Vagina (tissue), 2 donors: ENCODE measurements around the gene SUGP2.

Source experiments
- POLR2A ChIP-seq, 2 donors: fragments of 450-650 bp; IDR thresholded peaks; one replicate each; pipeline ENCODE4 v1.6.1; 2017; ENCODE audit warnings: antibody characterized with exemption in 2 of 2, mild to moderate bottlenecking in 2 of 2, moderate library complexity in 2 of 2
- POLR2AphosphoS5 ChIP-seq, 2 donors: sonication (generic); formaldehyde crosslinking; IDR thresholded peaks; one replicate each; pipeline ENCODE4 v1.9.0; 2017; ENCODE audit warnings: antibody characterized with exemption in 2 of 2, mild to moderate bottlenecking in 2 of 2, low read depth in 1 of 2; ENCODE audit not compliant: insufficient read depth in 1 of 2
- TF ChIP-seq, protein P1 (sequence below), 3 experiments: fragments of 450-650 bp in 2 of 3; fragments of 200-600 bp in 1 of 3; sonication (generic) in 1 of 3; IDR thresholded peaks; one replicate each; pipeline ENCODE4 v1.5.1; 2017 to 2019; ENCODE audit warnings: antibody characterized with exemption in 3 of 3, mild to moderate bottlenecking in 2 of 3, moderate library complexity in 2 of 3

DNA sequence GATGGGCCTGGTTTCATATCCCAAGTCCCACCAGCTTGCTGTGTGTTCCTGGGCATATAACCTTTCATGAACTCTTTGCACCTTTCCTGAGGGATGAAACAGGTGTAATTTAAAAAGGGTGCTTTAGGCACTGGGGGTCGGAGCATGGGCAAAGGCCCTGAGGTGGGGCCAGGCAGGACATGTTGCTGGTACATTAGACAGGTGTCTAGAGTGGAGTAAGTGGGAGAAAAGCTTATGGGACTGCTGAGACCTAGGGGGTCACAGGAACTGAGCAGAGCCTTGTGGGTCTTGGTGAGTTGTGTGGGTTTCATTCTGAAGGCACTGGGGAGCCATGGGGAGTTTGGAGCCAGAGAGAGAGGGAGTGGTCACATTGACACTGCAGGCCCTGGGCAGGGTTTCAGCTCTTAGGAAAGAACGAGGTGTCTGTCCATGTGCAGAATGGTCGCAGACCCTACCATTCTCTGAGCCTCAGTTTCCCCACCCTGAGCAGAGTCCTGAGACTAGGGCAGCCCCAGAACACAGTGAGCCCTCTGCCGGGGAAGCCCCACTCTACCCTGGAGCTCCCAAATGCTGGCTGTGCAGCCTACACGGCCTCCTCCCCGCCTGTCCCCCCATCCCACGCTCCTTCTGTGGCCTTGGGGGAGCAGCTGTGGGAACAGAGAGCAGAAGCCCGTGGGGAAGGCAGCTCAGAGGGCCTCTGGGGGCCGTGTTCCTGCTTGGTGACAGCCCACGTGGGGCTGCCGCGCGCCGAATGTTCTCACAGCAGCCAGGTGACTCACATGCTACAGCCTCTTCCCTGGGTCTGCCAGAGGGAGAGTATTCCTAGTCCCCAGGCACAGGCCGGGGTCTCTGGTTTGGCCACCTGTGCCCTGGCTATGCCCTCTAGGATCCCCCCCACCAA is 85.0 kb downstream of the SUGP2 start:
- TF ChIP-seq, protein P1, sequence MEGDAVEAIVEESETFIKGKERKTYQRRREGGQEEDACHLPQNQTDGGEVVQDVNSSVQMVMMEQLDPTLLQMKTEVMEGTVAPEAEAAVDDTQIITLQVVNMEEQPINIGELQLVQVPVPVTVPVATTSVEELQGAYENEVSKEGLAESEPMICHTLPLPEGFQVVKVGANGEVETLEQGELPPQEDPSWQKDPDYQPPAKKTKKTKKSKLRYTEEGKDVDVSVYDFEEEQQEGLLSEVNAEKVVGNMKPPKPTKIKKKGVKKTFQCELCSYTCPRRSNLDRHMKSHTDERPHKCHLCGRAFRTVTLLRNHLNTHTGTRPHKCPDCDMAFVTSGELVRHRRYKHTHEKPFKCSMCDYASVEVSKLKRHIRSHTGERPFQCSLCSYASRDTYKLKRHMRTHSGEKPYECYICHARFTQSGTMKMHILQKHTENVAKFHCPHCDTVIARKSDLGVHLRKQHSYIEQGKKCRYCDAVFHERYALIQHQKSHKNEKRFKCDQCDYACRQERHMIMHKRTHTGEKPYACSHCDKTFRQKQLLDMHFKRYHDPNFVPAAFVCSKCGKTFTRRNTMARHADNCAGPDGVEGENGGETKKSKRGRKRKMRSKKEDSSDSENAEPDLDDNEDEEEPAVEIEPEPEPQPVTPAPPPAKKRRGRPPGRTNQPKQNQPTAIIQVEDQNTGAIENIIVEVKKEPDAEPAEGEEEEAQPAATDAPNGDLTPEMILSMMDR (IDR thresholded peaks at IDR 0.05): no peak
- TF ChIP-seq POLR2A (IDR thresholded peaks at IDR 0.05) (no peak), POLR2AphosphoS5 (IDR thresholded peaks at IDR 0.05; ENCODE audit: insufficient read depth in 1 of 2, low read depth in 1 of 2) (no peak)
